ENCODE measurements around the gene MCU.

The MCU gene

DNA sequence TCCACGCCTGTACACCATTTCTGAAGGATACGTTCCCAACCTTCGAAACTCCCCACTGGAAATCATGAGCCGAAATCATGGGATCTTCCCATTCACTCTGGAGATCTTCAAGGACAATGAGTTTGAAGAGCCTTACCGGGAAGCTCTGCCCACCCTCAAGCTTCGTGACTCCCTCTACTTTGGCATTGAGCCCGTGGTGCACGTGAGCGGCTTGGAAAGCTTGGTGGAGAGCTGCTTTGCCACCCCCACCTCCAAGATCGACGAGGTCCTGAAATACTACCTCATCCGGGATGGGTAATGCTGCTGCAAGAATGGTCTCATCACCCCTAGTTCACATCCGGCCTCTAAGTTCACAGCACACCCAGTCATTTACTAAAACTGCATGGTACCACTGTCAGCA is 232.4 kb downstream of the MCU start:
- no peak for TF ChIP-seq Cebpa-rat (IDR thresholded peaks at IDR 0.05)
- Histone ChIP-seq H3K9me3 (replicated peaks in 1 of 11) (peaks cover 41 to 52% (median 47%) of the 10 kb centered on the region in 11 experiments), H3K4me1 (0 out of 20 replicates have a peak, but pooled peaks cover 0 to 3% (median 0%) of the 10 kb centered on the region in 10 experiments), H4K20me1 (no peaks in the 10 kb centered on the region), H3K27ac (no peak overlapping the region), H3K4me3 (no peak overlapping the region), H3K27me3 (no peaks in the 10 kb centered on the region), H3K4me2 (no peak overlapping the region), H3K36me3 (0 out of 22 replicates have a peak, but pooled peaks cover 0 to 3% (median 0%) of the 10 kb centered on the region in 11 experiments), H3K9ac (no peak overlapping the region)

DNA sequence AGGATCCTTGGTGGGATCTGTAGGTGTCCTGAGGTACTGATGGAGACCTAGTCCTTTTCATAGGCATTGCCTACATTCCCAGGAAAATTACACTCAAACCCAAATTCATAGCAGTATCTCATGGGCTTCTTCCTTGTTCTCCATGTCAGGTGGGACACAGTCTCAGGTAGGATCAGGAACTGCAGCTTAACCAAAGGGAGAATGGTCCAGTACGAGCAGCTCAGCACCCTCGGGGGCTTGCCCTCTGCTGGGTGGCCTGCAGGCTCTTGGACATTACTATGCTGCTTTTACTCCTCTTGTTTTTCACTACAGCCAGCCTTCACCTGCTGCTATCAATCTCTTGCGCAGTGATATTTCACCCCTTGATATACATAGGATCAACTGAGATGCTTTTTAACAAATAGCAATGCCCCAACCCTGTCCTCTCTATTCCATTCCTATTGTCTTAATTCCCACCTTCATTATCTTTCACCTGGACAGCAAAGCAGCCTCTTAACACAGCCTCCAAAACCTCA is 234.1 kb downstream of the MCU start:
- no peak overlapping the region for H3K4me2 ChIP-seq
- H3K4me1 ChIP-seq: 0 out of 20 replicates have a peak, but pooled peaks cover 0 to 3% (median 0%) of the 10 kb centered on the region in 10 experiments
- no peak overlapping the region for H3K4me3 ChIP-seq
- H3K36me3 ChIP-seq: 0 out of 22 replicates have a peak, but pooled peaks cover 0 to 3% (median 0%) of the 10 kb centered on the region in 11 experiments
- no peaks in the 10 kb centered on the region for H4K20me1 ChIP-seq
- TF ChIP-seq Cebpa-rat (IDR thresholded peaks at IDR 0.05): no peak
- no peak overlapping the region for H3K27ac ChIP-seq
- no peak overlapping the region for H3K9ac ChIP-seq
- H3K9me3 ChIP-seq (replicated peaks in 1 of 11): peaks cover 25 to 36% (median 32%) of the 10 kb centered on the region in 11 experiments
- H3K27me3 ChIP-seq: no peaks in the 10 kb centered on the region

DNA sequence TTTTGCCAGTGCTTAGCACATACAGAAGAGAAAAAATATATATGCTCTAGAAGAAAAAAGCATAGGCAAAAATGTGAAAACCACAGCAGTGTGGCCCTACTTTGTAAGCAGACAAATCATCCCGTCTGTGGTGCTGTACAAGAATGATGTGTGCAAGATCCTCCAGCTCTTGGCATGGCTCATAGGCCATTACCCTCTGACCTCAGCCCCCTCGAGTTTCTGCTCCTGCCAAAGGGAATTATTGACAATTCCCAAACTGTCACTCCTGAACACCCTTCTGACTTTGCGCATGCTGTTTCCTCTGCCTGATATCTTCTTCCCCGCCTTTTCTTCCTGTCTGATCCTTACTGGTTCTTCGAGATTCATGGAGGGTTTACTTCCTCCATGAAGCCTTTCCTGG is 235.5 kb downstream of the MCU start:
- Histone ChIP-seq H3K4me2 (no peak overlapping the region), H3K36me3 (0 out of 22 replicates have a peak, but pooled peaks cover 0 to 3% (median 0%) of the 10 kb centered on the region in 11 experiments), H4K20me1 (no peaks in the 10 kb centered on the region), H3K4me1 (peaks cover 0 to 4% (median 3%) of the 10 kb centered on the region in 10 experiments; a peak in 11 of 20 replicates), H3K27ac (no peak overlapping the region), H3K27me3 (no peaks in the 10 kb centered on the region), H3K9me3 (replicated peaks in 1 of 11) (peaks cover 10 to 21% (median 17%) of the 10 kb centered on the region in 11 experiments), H3K4me3 (no peak overlapping the region), H3K9ac (no peak overlapping the region)
- TF ChIP-seq Cebpa-rat (IDR thresholded peaks at IDR 0.05): no peak

DNA sequence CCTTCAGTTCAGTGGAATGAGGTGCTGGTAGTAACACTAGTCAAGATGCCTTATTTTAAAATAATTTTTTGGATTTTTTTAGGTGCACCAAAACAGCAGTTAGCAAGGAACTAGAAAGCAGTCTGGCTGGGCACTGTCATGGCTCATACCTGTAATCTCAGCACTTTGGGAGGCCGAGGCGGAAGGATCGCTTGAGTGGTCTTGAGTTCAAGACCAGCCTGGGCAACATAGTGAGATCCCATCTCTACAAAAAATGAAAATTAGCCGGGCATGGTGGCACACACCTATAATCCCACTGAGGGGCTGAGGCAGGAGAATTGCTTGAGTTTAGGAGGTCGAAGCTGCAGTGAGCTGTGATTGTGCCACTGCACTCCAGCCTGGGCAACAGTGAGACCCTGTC is 236.9 kb downstream of the MCU start:
- Histone ChIP-seq H3K9ac (no peak overlapping the region), H3K4me2 (no peak overlapping the region), H3K36me3 (no peaks in the 10 kb centered on the region), H3K27ac (no peak overlapping the region), H3K4me1 (peaks cover 0 to 13% (median 8%) of the 10 kb centered on the region in 10 experiments; a peak in 12 of 20 replicates), H3K9me3 (replicated peaks in 1 of 11) (peaks cover 0 to 8% (median 4%) of the 10 kb centered on the region in 11 experiments; a peak in 9 of 22 replicates), H4K20me1 (no peaks in the 10 kb centered on the region), H3K27me3 (no peaks in the 10 kb centered on the region), H3K4me3 (no peak overlapping the region)
- TF ChIP-seq Cebpa-rat (IDR thresholded peaks at IDR 0.05): no peak

DNA sequence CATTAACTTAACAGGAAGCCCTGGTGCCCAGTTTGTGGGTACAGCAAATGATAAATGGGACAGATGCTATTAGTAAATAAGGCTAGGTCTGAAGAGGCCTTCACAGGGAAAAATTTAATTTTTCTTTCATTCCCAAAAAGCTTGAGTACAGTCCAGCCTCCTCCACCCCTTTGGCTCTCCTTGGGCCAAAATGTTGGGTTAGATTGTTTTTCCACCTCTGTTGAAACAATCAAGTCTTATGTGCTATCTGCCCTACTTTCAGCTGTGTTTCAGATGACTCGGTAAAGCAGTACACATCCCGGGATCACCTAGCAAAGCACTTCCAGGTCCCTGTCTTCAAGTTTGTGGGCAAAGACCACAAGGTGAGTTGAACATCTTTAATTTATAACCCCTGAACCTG is 238.3 kb downstream of the MCU start:
- Histone ChIP-seq H3K4me3 (no peak overlapping the region), H3K27me3 (no peaks in the 10 kb centered on the region), H3K27ac (no peak overlapping the region), H3K9me3 (replicated peaks in 1 of 11) (peaks cover 0 to 2% (median 0%) of the 10 kb centered on the region in 11 experiments; a peak in 1 of 22 replicates), H3K4me1 (peaks cover 0 to 18% (median 11%) of the 10 kb centered on the region in 10 experiments; a peak in 14 of 20 replicates), H3K36me3 (no peaks in the 10 kb centered on the region), H4K20me1 (no peaks in the 10 kb centered on the region), H3K9ac (no peak overlapping the region), H3K4me2 (no peak overlapping the region)
- no peak for TF ChIP-seq Cebpa-rat (IDR thresholded peaks at IDR 0.05)

DNA sequence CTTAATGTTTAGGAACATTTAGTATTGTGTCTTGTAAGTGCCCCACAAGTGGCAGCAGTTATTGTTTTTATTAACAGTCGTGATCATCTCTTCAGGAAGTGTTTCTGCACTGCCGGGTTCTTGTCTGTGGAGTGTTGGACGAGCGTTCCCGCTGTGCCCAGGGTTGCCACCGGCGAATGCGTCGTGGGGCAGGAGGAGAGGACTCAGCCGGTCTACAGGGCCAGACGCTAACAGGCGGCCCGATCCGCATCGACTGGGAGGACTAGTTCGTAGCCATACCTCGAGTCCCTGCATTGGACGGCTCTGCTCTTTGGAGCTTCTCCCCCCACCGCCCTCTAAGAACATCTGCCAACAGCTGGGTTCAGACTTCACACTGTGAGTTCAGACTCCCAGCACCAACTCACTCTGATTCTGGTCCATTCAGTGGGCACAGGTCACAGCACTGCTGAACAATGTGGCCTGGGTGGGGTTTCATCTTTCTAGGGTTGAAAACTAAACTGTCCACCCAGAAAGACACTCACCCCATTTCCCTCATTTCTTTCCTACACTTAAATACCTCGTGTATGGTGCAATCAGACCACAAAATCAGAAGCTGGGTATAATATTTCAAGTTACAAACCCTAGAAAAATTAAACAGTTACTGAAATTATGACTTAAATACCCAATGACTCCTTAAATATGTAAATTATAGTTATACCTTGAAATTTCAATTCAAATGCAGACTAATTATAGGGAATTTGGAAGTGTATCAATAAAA is 240.5 kb downstream of the MCU start:
- no peak for TF ChIP-seq Cebpa-rat (IDR thresholded peaks at IDR 0.05)
- no peak overlapping the region for H3K9ac ChIP-seq
- H3K4me2 ChIP-seq: peak overlapping the region in 7 of 11 experiments; percentile 23 to 70 (median 58); a peak in 10 of 22 replicates

DNA sequence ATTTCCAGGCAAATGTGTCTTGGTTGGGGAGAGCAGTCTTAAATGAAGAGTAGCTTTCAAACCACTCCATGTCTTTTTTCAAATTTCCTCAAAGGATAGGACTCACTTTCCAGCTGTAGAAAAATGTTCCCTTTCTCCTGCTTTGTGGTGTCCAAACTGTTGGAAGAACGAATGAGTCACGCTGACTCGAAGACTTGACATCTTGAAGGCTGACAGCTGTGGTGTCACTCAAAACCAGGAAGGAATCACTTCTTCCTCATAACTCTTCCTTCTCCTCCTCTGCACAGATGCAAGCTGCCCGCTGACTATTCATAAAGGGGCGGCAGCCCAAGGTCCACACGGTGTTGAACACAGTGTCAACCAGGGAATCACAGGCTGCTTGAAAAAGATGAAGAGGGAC is 243.4 kb downstream of the MCU start:
- TF ChIP-seq Cebpa-rat (IDR thresholded peaks at IDR 0.05): no peak
- Histone ChIP-seq H3K9ac (no peak overlapping the region), H3K4me3 (no peak overlapping the region), H3K9me3 (replicated peaks in 1 of 11) (peaks cover 0 to 8% (median 0%) of the 10 kb centered on the region in 11 experiments; a peak in 1 of 22 replicates), H3K27ac (no peak overlapping the region), H4K20me1 (no peaks in the 10 kb centered on the region), H3K36me3 (no peaks in the 10 kb centered on the region), H3K27me3 (no peaks in the 10 kb centered on the region), H3K4me2 (peak overlapping the region in 2 of 11 experiments; percentile 9 to 34; a peak in 3 of 22 replicates), H3K4me1 (peaks cover 0 to 21% (median 12%) of the 10 kb centered on the region in 10 experiments; a peak in 14 of 20 replicates)

More for the DNA sequence above, 240.5 kb downstream of the MCU start:
- Histone ChIP-seq H3K4me1 (peaks cover 0 to 21% (median 12%) of the 10 kb centered on the region in 10 experiments; a peak in 14 of 20 replicates), H3K4me3 (no peak overlapping the region), H3K9me3 (replicated peaks in 1 of 11) (peaks cover 0 to 8% (median 0%) of the 10 kb centered on the region in 11 experiments; a peak in 1 of 22 replicates), H3K27ac (peak overlapping the region in 1 of 11 experiments; percentile 19; a peak in 3 of 22 replicates), H3K27me3 (no peaks in the 10 kb centered on the region), H3K36me3 (no peaks in the 10 kb centered on the region), H4K20me1 (no peaks in the 10 kb centered on the region)
